Stomach (tissue), 19 donors: ENCODE results near the gene ARHGEF10L. TPM values are rescaled to one million over a fixed set of nuclear protein-coding genes. Genes with fewer than 3 reads are reported as not detected.
"Not testable (repeated sequence)": the region's sequence is repeated elsewhere in the genome, so short reads cannot be mapped to it uniquely, and the experiment has no call there.

Experiments
- DNase-seq, 2 donors: peaks; one replicate each; pipeline versions ENCODE4 v3.0.0 to v3.0.0-alpha.2; 2013 to 2019
- H3K27ac ChIP-seq, 5 donors: fragments of 200-600 bp in 4 of 5; sonication (generic) in 4 of 5; one replicate each; pipeline ENCODE4 v1.5.1; 2013 to 2019; ENCODE audit warnings: mild to moderate bottlenecking in 1 of 5, moderate library complexity in 1 of 5
- H3K27me3 ChIP-seq, 3 donors: fragments of 200-600 bp; sonication (generic); one replicate each; pipeline ENCODE4 v1.5.1; 2017 to 2019; ENCODE audit warnings: mixed run types in 1 of 3
- H3K36me3 ChIP-seq, 4 donors: fragments of 200-600 bp; sonication (generic); 1 replicate in 3 of 4; 2 replicates in 1 of 4; pipeline ENCODE4 v1.5.1; 2016 to 2019
- H3K4me1 ChIP-seq, 4 donors: fragments of 200-600 bp; sonication (generic); one replicate each; pipeline ENCODE4 v1.5.1; 2016 to 2019
- H3K4me3 ChIP-seq, 4 donors: fragments of 200-600 bp; sonication (generic) in 3 of 4; one replicate each; pipeline ENCODE4 v1.5.1; 2016 to 2019; ENCODE audit warnings: mild to moderate bottlenecking in 1 of 4
- H3K9me3 ChIP-seq, 4 donors: fragments of 200-600 bp; sonication (generic); one replicate each; pipeline ENCODE4 v1.5.1; 2016 to 2019
- EP300 ChIP-seq: sonication (generic); formaldehyde crosslinking; IDR thresholded peaks from one replicate; pipeline ENCODE4 v1.6.1; 2017; ENCODE audit warnings: antibody characterized with exemption
- POLR2A ChIP-seq, 4 donors: fragments of 450-650 bp; IDR thresholded peaks; one replicate each; pipeline ENCODE4 v1.6.1; 2016; ENCODE audit warnings: antibody characterized with exemption in 4 of 4, control low read depth in 2 of 4, mild to moderate bottlenecking in 1 of 4, moderate library complexity in 1 of 4
- POLR2AphosphoS5 ChIP-seq, 3 donors: sonication (generic); formaldehyde crosslinking; IDR thresholded peaks; one replicate each; pipeline ENCODE4 v1.6.1; 2016; ENCODE audit warnings: antibody characterized with exemption in 3 of 3
- WGBS, 5 donors: extraction: QIAGEN DNeasy Blood & Tissue Kit in 3 of 5; methylation state at CpG; one replicate each; pipeline versions ENCODE4 v1.1.5 to v1.1.7; 2013 to 2018; 5-methylcytosine and 5-hydroxymethylcytosine counted together
- intact Hi-C: fragments of 100-400 bp; cut with DNase I; formaldehyde crosslinking; loops from one replicate; pipeline ENCODE4 v1.15.1; 2023; ENCODE audit warnings: low total_unique reads
- long read RNA-seq, 10 donors: transcript quantifications; one replicate each; lab custom pipeline, GENCODE V29; 2026
- polyA plus RNA-seq, 3 donors: library from polyadenylated mRNA; stranded (reverse); fragments of 200-250 nt; gene quantifications; one replicate each; pipeline ENCODE4 v1.2.3, GENCODE V29; 2013
- total RNA-seq, 5 donors: library from RNA; depleted of rRNA; stranded (reverse); fragments of >200 nt; gene quantifications; one replicate each; pipeline versions ENCODE4 v1.1.0 to v1.2.3, GENCODE V29; 2014 to 2016
- TF ChIP-seq, protein P1 (sequence below), 7 experiments: fragments of 450-650 bp in 4 of 7; fragments of 200-600 bp in 3 of 7; sonication (generic) in 3 of 7; IDR thresholded peaks; one replicate each; pipeline ENCODE4 v1.5.1; 2016 to 2019; ENCODE audit warnings: antibody characterized with exemption in 7 of 7, control low read depth in 2 of 7, mild to moderate bottlenecking in 1 of 7
- donor health status: healthy with polysubstance abuse.
- donor health status: Bipolar disorder and iron deficiency.
- donor health status: healthy.

ARHGEF10L gene, protein sequence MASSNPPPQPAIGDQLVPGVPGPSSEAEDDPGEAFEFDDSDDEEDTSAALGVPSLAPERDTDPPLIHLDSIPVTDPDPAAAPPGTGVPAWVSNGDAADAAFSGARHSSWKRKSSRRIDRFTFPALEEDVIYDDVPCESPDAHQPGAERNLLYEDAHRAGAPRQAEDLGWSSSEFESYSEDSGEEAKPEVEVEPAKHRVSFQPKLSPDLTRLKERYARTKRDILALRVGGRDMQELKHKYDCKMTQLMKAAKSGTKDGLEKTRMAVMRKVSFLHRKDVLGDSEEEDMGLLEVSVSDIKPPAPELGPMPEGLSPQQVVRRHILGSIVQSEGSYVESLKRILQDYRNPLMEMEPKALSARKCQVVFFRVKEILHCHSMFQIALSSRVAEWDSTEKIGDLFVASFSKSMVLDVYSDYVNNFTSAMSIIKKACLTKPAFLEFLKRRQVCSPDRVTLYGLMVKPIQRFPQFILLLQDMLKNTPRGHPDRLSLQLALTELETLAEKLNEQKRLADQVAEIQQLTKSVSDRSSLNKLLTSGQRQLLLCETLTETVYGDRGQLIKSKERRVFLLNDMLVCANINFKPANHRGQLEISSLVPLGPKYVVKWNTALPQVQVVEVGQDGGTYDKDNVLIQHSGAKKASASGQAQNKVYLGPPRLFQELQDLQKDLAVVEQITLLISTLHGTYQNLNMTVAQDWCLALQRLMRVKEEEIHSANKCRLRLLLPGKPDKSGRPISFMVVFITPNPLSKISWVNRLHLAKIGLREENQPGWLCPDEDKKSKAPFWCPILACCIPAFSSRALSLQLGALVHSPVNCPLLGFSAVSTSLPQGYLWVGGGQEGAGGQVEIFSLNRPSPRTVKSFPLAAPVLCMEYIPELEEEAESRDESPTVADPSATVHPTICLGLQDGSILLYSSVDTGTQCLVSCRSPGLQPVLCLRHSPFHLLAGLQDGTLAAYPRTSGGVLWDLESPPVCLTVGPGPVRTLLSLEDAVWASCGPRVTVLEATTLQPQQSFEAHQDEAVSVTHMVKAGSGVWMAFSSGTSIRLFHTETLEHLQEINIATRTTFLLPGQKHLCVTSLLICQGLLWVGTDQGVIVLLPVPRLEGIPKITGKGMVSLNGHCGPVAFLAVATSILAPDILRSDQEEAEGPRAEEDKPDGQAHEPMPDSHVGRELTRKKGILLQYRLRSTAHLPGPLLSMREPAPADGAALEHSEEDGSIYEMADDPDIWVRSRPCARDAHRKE (N-terminal part only)
- 100 to 1,000 TPM in 2 of 5 donors, 10 to 100 TPM in 3; 24.2 to 329 (median 75.4) TPM for total RNA-seq
- polyA plus RNA-seq, result 10 to 100 TPM; 15.4 to 49.2 (median 22.5) TPM
- long read RNA-seq, donor 1, result 0 reads
- long read RNA-seq, donor 2, full-length matches to known transcripts, result 2 of 2 reads
- long read RNA-seq, donor 2, partial matches to known transcripts, result 0 of 2 reads
- long read RNA-seq, donor 2, other reads (novel, unspliced or antisense), result 0 of 2 reads
- long read RNA-seq, donor 3, result 0 reads
- long read RNA-seq, donor 4, result 0 reads
- long read RNA-seq, donor 5, result 0 reads
- long read RNA-seq, donor 6, result 0 reads
- long read RNA-seq, donor 7, partial matches to known transcripts, result 9 of 9 reads
- long read RNA-seq, donor 7, other reads (novel, unspliced or antisense), result 0 of 9 reads
- long read RNA-seq, donor 8, result 0 reads
- long read RNA-seq, donor 9, result 0 reads
- long read RNA-seq, donor 10, result 0 reads

DNA sequence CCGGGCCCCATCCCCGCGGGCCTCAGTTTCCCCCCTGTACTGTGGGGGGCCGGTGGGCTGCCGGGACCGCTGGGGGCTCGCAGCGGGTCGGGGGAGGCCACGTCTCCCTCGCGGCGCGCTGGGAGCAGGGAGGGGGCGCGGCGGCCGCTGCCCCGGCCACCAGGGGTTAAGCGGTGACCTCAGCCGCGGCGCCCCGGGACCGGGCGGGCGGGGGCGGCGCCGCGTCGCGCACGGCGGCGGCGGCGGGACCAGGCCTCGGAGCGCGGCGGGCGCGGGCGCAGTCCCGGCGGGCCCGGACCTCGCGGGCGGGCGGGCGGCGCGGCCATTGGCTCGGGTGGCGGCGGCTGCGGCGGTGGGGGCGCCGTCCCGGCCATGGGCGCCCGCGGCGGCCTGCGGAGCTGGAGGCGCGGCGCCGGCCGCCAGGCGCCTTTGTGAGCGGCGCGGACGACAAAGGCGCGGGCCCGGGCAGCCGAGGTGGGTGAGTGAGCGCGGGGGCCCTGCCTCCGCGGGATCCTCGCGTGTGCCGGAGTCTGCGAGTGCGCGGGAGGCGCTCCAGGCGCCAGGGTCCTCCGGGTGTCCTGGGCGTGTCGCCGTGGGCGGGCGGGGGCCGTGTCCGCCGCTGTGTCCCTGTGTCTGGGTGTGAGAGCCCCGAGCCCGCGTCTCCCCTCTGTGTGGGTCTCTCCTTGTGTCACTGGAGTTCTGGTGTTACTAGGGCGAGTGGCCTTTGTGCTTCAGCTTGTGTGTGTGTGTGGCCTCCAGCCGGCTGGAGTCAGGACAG, at the start of gene ARHGEF10L:
Gene ARHGEF10L (plus strand): TSS at position 222 of the 778 bp plus-strand sequence. CDS start 40,898 bp downstream, outside the sequence.
- peaks cover 27 to 80% (median 52%) of the 10 kb centered on the region in 4 donors for H3K4me1 ChIP-seq
- 0 to 3% (median 1%) methylated on average over 26 to 101 of the region's 108 CpGs; no CpG with 5 or more reads in 1 of the 5 donors for WGBS, 5 donors

DNA sequence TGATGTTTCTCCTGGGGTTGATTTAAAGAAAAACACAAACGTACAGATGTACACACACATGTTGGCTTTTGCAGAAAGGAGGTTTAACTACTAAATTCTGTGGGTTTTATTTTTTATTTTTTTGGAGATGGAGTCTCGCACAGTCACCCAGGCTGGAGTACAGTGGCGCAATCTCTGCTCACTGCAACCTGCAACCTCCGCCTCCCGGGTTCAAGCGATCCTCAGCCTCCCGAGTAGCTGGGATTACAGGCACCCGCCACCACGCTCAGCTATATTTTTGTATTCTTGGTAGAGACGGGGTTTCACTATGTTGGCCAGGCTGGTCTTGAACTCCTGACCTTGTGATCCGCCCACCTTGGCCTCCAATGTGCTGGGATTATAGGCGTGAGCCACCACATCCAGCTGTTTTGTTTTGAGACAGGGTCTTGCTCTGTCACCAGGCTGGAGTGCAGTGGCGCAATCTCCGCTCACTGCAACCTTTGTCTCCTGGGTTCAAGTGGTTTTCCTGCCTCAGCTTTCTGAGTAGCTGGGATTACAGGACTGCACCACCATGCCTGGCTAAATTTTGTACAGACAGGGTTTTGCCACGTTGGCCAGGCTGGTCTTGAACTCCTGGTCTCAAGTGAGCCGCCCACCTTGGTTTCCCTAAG, 49.6 kb upstream of the ARHGEF10L start:
- H3K27ac ChIP-seq, intact Hi-C loops, DNase-seq, H3K9me3 ChIP-seq, H3K27me3 ChIP-seq, H3K36me3 ChIP-seq, H3K4me1 ChIP-seq, H3K4me3 ChIP-seq: not testable (repeated sequence)
- 87 to 89% (median 88%) methylated on average over 14 to 16 of the region's 16 CpGs for WGBS, 5 donors

More for the DNA sequence above, at the start of gene ARHGEF10L:
- Histone ChIP-seq H3K9me3 (no peaks in the 10 kb centered on the region), H3K27me3 (peaks cover 0 to 28% (median 0%) of the 10 kb centered on the region in 3 donors), H3K36me3 (no peaks in the 10 kb centered on the region), H3K27ac (peak within 1 kb of the TSS; percentile 75 to 94 (median 88)), H3K4me3 (peak within 1 kb of the TSS; percentile 64 to 80 (median 72))
- intact Hi-C loops, result no loop called here
- TF ChIP-seq POLR2A (IDR thresholded peaks at IDR 0.05) (no peak), POLR2AphosphoS5 (IDR thresholded peaks at IDR 0.05) (no peak), EP300 (no peak)
- TF ChIP-seq, protein P1, sequence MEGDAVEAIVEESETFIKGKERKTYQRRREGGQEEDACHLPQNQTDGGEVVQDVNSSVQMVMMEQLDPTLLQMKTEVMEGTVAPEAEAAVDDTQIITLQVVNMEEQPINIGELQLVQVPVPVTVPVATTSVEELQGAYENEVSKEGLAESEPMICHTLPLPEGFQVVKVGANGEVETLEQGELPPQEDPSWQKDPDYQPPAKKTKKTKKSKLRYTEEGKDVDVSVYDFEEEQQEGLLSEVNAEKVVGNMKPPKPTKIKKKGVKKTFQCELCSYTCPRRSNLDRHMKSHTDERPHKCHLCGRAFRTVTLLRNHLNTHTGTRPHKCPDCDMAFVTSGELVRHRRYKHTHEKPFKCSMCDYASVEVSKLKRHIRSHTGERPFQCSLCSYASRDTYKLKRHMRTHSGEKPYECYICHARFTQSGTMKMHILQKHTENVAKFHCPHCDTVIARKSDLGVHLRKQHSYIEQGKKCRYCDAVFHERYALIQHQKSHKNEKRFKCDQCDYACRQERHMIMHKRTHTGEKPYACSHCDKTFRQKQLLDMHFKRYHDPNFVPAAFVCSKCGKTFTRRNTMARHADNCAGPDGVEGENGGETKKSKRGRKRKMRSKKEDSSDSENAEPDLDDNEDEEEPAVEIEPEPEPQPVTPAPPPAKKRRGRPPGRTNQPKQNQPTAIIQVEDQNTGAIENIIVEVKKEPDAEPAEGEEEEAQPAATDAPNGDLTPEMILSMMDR (IDR thresholded peaks at IDR 0.05), result no peak
- DNase-seq, result peak in 1 of 2 donors; percentile 70

DNA sequence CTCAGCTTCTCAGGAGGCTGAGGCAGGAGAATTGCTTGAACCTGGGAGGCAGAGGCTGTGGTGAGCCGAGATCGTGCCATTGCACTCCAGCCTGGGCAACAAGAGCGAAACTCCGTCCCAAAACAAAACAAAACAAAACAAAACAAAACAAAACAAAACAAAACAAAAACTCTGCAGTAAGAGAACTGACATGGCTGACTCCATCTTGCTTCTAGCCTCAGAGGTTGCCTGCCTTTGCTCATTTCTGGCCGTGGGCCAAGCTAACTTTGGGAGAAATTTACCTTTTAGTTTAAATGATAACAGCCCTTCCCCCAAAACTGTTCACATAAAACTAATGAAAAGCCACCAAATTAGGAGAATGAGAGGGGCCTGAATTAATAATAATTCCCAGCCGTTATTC, 48.8 kb upstream of the ARHGEF10L start:
- H3K36me3 ChIP-seq, intact Hi-C loops: not testable (repeated sequence)
- WGBS, 5 donors, result 73 to 80% (median 80%) methylated on average over 6 of the region's 6 CpGs

DNA sequence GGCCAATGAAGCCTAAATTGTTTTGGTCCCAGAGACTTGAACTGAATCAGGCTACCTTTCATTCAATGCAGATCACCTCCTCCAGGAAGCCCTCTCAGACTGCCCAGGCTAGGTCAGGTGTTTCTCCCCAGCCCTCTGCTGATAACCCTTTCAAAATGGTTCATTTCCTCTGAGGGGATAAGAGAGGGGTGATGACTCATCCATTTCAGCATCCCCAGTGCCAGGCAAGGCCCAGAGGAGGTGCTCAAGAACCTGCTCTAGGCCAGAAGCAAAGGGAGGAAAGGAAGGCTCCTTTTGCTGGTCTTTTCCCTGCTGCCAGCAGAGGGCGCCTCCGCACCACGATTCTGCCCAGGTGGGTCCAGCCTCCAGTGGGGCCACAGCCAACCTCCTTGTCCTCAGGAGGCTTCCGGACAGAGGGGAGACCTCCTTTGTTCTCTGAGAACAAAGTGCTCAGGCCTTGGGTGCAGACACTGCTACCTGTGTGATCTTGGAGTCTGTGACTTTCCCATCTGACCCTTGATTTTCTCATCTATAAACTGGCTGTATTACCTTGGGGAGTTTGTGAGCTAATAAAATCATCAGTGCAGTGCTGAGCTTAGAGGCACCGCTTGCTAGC, 45.3 kb upstream of the ARHGEF10L start:
- H3K36me3 ChIP-seq, result no peaks in the 10 kb centered on the region
- no peak overlapping the region for H3K4me3 ChIP-seq
- DNase-seq, result peak; percentile 76 to 78
- peaks cover 0 to 6% (median 0%) of the 10 kb centered on the region in 3 donors for H3K27me3 ChIP-seq
- no peak for TF ChIP-seq EP300
- TF ChIP-seq POLR2AphosphoS5 (IDR thresholded peaks at IDR 0.05), result peak in 1 of 3 donors; percentile 31
- no peak for TF ChIP-seq POLR2A (IDR thresholded peaks at IDR 0.05)
- TF ChIP-seq, protein P1 (IDR thresholded peaks at IDR 0.05), result peak in 5 of 7 experiments; percentile 74 to 87 (median 83)
- no peak overlapping the region for H3K27ac ChIP-seq
- no peaks in the 10 kb centered on the region for H3K4me1 ChIP-seq
- intact Hi-C loops, result no loop called here
- WGBS, 5 donors, result 17 to 47% (median 19%) methylated on average over 2 to 5 of the region's 5 CpGs
- H3K9me3 ChIP-seq, result no peaks in the 10 kb centered on the region

More for the DNA sequence above, 48.8 kb upstream of the ARHGEF10L start:
- H3K27me3 ChIP-seq, H3K4me1 ChIP-seq, H3K4me3 ChIP-seq, H3K9me3 ChIP-seq, DNase-seq, H3K27ac ChIP-seq: not testable (repeated sequence)
